Measurements from ENCODE around the gene TNIK.

Gene TNIK

DNA sequence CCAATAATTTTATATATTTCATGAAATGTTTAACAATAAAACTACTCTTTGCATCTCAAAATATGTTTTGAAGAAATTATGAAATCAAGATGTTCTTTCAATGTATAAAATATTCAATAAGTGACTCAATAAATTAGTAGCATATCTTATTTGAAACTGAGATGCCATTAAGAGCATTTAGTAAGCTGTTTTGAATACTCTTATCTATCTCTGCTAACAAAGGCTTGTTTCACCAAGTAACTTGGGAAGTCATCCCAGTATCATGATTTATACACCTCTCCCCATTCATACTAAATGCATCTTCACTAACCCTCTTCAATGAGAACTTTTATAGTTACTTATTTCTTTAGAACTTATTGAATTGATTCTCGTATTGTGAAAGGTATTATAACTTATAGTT lies 43.1 kb downstream of the TNIK start:
- DNase-seq (ENCODE audit: low spot score): no peak

DNA sequence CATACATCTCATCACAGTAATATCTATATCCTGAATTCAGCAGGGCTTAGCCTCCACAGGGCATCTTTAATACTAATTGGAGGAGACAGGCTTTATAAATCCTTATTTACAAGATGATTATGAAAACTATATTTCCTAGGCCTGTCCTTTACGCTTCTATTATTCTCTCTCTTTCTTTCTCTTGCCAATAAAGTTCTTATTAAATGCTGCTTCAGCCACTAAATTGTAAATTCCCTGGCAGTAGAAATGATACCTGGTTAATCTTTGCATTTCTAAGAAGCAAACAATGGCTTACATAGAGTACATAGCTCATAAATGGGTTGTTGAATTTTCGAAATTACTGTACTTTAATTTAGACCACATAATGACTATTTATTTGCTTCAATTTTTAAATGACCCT lies 43.5 kb downstream of the TNIK start:
- DNase-seq (ENCODE audit: low spot score): no peak

DNA sequence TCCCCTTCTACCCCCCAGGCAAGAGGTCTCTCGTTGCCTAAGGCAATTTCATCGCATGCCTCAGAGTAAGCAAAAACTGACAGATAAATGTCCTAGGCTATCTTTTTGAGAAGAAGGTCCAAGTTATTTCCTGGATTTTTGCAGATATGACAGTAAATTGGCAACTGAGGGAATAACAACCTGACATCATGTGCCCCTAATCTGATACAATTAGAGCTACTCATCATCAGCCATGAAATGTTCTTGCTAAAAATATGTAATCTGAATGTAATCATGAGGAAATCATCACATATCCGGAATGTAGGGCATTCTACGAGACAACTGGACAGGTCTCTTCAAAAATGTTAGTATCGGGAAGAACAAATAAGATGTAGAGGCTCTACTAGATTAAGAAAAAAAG lies 44.1 kb downstream of the TNIK start:
- DNase-seq (ENCODE audit: low spot score): no peak

DNA sequence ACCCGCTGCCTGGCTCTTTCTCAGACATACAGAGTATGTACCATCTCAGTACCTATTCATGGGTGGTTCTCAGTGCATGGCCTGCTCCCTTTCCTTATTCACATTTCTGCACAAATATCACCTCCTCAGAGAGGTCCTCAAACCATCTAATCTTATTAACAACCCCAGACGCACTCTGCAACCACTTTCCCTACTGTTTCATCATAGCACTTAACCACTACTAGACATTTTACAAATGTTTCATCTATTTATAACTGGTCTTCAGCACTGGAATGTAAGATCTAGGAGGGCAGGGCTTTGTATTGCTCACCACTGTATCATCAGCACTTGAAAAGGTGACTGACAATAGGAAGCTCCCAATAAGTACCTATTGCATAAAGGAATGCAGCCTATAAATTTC lies 45.1 kb downstream of the TNIK start:
- peak; percentile 16 for DNase-seq (ENCODE audit: low spot score)

DNA sequence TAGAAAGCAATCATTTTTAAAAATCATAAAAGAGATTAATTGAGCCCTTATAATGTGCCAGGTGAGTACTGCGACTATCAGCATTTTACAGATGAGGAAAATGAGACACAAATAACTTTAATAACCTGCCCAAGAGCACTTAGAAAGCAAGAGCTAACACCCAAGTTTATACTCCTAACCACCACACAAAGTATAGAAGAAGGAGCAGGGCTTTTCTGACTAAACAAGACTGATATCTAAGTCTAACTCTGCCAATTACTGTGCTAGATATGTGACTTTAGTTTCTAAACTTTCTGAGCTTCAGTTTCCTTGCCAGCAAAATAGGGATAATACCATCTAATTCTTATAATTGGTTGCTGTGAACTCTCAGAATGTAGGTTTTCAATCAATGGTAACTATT lies 47.7 kb downstream of the TNIK start:
- no peak for DNase-seq (ENCODE audit: low spot score)

DNA sequence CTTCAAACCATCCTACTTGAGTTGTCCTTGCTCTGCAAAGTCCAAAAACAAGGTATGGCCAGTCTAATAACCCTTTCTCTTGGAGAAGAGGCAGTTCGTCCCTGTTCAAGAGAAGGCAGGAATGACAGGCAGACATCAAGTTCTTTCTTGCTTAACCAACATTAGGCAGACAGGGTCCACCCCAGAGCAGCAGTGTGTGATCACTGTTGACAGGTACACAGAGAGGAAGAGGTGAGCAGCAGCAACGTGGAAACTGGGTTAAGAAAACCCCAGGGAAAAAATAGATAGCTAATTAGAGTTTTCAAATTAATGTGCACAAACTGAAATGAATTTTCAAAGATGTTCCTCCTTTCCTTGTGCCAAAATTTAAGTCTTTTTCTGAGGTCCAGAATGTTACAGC lies 48.2 kb downstream of the TNIK start:
- DNase-seq (ENCODE audit: low spot score): no peak

DNA sequence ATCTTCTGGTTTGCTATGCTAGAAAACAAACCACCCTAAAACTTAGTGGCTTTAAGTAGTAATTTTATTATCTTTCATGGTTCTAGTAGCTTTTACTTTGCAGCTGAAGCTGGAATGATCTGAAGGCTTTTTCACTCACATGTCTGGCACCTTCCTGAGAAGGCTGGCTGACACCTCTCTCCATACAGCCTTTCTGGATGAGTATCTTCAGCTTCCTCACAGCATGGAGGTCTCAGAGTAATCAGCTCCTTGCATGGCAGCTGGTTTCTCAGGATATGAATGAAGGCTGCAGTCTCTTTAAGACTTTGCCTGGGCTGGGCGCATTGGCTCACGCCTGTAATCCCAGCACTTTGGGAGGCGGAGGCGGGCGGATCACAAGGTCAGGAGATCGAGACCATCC lies 50.0 kb downstream of the TNIK start:
- DNase-seq (ENCODE audit: low spot score): no peak

DNA sequence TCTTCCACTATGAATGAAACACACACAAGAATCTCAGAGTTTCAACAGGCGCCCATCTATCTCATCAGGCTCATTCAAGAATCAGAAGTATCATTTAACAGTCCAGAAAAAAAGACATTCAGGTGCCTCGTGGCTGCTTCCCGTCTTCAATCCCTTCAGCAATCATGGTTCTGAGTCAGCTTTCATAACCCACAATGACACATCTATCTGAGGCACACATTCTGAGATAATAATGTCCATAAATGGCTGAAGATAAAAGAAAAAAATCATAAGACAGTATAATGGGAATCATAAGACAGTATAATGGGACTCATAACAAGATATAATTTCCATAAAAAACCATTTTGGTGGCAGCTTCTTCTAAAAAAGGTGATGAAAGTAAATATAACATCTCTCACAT lies 52.4 kb downstream of the TNIK start:
- DNase-seq (ENCODE audit: low spot score): peak; percentile 49

DNA sequence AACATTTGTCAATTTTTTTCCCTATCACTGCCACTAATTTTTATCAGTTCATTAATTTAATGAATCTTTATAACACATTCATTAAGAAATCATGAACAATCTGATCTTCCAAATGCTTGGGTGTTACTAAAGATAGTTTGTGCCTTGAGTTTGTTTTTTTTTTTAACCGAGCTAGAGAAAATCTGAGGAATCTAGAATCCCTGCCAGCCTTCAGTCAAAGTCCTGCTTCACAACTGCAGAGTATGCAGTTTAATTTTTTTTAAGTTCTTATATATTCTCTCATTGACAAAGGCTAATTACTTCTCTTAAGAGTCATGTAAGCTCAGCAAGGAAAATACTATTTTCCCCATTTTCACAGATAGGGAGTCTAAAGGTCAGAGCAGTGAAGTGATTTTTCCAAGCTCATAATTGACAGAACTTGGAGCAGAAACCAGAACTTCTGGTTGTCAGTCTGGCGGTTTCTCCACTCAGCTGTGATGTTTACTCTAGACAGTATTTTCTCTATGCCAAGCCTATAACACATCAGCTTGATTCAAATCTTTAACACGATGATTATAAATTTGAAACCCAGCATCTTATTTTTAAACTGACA lies 55.7 kb downstream of the TNIK start:
- DNase-seq (ENCODE audit: low spot score): no peak

DNA sequence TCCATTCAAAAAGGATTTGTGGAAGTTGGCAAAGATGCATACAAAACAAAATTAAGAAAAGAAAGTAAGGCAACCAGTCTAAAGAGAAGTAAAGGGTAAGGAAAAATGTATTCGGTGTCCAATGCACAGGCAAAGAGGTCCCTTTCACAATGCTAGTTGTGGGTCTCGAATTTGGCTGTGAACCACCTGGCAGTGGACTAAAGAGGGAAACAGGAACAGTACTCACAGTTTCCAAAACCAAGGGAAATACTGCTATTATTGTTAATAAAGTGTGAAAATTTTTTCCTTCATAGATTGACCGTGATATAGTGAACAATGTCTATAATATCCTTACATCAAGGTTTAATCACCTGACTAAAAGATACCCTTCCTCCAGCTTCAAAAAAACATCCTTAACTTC lies 57.9 kb downstream of the TNIK start:
- no peak for DNase-seq (ENCODE audit: low spot score)

DNA sequence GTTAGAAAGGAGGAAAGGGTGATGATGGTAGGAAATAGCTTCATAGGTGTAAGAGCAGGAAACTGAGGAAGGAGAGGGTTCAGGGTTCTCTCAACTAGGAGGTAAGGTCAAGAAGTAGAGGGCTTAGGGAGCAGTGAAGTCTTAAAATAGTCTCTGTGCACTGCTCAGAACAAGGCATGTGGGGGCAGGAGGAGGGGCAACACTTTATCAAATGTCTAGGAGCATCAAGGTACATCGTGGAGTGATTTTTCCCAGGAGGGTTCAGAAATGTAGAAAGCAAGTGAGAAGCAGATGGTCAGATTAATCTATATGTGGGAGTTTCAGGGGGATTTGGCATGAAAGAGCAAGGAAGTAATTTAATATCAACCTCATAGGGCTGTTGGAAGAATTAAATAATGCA lies 58.8 kb downstream of the TNIK start:
- DNase-seq (ENCODE audit: low spot score): no peak

DNA sequence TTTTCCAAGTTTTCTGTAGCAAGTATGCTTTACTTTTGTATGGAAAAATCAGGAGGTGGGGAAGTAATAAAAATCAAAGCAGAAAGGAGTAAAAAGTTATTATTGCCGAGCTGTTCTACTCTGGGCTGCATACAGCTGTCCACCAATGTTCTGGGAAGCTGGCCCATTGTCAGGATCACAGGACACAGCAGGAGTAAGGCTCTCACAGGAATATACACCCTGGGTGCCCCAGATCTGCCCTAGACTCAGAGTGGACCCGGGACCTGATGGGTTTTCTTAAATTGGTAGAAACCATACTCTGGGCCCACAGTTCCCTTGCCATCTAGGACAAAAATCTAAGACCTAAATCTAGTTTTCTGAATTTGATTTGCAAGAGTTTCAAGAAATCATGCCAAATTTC lies 60.4 kb downstream of the TNIK start:
- DNase-seq (ENCODE audit: low spot score): no peak

DNA sequence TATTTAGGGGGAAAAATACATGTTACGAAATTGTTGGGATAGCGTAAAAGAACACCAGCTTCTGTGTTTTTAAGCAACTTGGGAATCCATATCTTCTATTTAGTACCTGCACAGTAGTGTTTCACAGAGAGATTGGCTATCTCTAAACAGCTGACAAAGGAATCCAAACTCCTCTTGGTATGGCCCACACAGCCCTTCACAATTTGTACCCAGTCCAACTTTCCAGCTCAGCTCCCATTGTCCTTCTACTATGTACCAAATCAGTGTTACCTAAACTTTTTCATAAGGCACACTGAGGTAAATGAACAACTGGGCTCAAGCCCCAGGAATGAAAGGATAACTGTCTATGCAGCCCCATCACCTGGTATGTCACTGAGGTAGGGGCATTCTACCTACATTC lies 61.9 kb downstream of the TNIK start:
- no peak for DNase-seq (ENCODE audit: low spot score)

DNA sequence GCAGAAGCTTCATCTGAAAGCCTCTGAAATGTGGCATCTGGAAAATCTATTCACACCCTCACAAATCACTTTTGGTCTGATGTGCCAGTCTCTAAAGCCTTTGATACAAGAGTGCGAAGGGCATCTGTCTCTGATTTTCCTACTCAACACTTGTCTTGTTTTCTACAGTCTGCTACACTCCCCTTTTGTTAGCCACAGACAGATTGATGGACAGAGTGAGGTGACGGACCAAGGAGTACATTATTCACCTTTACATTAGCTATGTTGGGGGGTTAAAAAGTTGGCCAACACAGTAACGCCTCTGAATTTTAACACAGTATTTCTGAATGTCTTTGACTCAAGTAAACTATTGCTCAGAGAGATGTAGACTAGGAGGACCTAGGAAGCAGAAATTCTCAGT lies 63.1 kb downstream of the TNIK start:
- no peak for DNase-seq (ENCODE audit: low spot score)

DNA sequence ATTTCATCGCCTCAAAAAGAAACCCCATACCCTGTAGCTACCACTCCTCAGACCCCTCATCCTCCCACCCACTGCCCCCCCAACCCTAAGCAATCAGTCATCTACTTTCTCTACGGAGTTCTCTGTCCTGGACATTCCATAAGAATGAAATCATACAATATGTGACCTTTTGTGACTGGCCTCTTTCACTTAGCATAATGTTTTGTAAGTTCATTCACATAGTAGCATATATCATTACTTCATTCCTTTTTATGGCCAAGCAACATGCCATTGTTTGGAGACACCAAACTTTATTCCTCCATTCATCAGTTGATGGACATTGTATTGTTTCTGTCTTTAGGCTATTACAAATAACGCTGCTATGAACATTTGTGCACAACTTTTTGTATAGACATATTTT lies 64.2 kb downstream of the TNIK start:
- no peak for DNase-seq (ENCODE audit: low spot score)

DNA sequence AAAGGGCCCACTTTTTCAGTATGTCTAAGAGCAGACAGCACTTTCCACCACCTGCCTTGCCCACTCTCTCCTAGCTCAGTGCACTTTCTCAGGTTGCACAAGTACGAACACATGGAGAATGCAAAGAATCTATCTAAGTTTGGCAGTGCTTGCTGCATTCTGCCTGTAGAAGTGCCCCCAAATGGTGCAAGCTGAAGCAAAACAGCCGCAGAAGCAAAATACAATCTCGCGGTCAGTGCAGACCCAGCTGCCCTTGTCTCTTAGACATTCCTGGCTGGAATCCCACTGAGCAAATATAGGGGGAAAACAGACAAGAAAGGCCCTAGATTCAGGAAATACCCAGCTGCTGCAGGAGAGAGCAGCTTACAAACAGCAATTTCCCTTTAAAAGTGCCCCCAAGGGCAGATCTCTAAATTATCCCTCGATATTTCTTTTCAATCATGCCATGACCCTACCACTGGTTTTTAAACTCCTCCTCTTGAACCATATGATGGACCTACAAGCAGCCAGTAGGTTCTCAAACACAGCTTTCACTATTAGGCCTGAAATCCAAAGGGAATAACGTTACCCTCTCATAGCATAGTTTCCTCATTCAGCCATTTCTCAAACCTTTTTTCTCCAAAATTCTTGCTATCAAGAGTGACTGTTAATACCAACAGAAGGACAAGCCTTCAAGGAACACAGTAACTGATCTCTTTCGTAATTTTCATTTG lies 67.0 kb downstream of the TNIK start:
- DNase-seq (ENCODE audit: low spot score): no peak

DNA sequence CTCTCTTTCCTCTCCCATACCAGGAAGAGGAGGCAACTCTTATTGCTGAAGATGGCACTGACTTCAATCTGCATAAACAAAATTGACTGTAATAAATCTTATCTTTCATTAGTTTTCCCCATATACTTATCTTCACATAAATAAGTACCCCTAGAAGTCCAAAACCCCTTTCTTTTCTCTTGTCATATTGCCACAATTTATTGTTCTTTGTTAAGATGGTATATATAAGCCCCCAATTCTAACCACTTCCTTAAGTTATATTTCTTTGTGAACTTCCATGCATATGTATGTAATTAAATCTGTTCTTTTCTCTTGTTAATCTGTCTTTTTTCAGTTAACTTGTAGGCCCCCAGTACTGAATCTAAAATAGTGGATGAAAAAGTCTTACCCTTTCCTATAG lies 68.8 kb downstream of the TNIK start:
- no peak for DNase-seq (ENCODE audit: low spot score)

DNA sequence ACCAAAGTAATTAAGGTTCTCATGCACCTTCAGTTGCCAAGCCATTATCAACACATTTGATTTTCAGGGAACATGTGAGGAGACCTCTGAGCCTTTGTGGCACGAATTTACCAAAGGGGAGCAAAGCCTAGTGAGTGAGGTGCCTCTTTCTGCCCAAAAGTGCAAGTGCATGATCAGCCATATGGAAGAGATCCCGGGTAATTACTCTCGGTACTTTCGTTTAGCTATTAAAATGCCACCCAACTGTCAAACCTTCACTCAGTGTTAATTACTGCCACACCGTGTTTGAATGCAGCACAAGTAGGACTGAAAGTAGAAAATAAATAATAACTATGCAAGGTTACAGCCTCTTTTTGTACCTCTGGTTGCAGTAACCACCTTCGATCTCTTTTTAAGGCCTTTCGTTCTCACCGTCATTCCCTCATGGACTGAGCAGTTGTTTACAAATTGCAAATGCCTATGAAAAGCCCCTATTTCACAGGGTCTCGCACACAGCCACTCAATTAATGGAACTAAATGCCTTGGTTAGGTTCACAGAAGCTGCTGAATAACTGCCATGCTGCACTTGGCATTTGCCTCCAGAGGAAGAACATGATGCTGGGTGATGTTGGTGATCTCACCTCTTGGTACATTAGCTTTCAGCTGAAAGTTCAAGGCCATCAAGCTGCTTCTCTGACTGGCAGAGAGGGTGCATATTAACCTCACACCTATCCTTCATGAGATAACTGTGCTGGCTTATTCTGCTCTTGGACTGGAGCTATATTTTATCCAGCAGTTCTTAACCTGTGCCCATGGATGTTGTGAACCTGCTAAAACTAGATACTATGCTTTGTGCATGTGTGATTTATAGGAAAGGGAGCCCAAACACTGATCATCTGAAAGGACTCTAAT lies 69.9 kb downstream of the TNIK start:
- no peak for DNase-seq (ENCODE audit: low spot score)

DNA sequence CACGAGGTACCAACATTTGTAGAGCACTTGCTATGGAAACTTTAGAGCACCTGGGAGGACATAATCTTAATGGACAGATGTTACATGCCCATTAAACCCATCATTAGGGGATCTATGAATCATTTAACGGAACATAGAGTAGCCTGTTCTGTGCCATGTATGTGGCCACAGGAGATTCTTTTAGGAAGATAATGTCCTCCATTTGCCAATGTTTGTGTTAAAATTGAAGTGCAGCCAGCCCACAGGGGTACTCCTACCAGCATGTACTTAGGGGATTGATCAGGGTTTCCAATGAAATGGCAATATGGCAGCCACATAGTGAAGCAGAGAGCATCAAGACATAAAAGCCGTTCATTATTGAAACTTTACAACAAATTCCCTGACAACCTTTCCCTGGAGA lies 70.7 kb downstream of the TNIK start:
- no peak for DNase-seq (ENCODE audit: low spot score)

DNA sequence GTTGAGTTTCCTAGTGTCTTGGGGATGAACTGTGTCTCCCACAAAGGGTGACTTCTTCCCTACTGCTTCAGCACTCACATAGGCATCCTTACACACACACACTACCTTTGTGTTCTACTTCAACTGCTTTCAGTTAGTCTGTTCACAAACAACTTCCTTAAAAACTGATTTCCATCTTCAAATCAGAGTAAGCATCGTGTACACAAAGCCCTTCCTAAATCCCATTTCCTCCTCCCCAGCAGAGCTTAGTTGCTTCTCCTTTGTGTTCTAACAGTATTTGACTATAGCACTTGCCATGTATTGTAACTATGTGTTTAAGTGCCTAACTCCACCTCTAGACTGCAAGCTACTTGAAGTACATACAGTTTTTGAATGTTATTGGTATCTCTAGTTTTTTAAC lies 71.7 kb downstream of the TNIK start:
- no peak for DNase-seq (ENCODE audit: low spot score)

DNA sequence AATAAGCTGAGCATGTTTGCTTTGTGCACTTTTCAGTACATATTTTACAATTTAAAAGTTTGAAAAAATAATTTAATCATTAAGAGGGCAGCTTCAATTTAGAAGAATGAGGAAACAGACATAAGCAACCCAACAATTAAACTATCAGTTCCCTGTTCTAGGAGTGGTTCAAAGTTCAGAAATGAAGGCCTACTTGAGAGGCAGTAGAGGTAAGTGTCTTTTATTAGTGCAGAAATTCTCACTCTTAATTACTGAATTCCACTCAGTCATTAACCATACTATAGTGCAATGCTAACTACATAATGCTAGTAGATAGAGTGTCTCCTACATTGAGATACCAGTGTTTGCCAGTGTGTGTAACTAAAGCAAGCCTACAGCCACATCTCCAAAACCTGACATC lies 73.1 kb downstream of the TNIK start:
- no peak for DNase-seq (ENCODE audit: low spot score)

DNA sequence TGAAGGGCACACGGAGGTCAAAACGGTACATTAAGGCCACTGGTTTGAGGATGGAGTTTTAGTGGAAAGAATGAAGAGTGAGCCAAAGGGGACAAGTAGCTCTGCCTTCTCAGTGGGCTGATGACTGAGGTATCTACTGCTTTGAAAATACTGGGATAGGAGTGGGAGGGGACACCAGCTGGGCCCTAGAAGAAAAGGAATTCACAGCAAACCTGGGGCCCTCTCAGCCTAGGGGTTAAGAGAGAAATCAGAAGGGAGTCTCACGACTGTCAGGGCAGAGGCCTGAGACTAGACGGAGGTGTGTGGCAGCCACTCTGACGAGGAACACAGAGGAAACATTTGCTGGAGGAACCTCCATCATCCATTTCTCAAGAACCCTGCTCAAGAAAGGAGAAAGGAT lies 75.1 kb downstream of the TNIK start:
- no peak for DNase-seq (ENCODE audit: low spot score)

DNA sequence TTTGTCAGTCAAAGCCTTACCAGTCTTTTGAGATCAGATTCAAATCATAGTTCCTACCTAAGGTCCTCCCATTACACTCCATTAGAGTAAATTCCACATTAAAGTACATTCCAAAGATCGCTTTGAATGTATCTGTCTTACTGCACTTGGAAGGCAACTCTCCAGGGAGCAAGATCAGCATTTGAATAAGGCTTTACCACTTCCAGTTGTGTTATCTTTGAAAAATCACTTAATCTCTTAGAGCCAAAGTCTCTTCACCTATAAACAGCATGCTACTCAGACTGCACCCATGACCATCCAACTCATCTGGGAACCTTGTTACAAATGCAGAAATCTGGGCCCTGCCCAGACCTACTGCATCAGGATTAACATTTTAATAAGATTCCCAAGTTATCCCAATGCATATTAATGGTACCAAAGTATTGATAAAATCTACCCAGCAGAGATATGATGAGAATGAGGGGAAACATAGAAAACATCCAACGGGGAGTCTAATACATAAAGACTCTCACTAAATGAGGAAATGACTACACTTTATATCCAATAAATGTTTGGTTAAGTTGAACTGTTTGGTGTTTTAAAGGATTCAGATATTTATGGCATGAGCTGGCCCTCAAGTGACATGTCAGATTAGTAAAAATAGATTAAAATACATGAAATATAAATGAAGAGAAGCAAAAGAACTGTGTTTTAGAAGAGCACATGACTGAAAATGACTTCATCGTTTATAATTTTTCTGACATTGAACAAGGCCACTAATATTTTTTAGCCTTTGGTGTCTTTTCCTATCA lies 75.9 kb downstream of the TNIK start:
- peak; percentile 21 for DNase-seq (ENCODE audit: low spot score)
